WTC11 (cell line): ENCODE results near the gene IRF1. TPM values are rescaled to one million over a fixed set of nuclear protein-coding genes. Genes with fewer than 3 reads are reported as not detected.

Experiments used
- ATAC-seq: fragments of 200-7000 bp; cut with Tn5 transposase; 2 replicates; pipeline ENCODE4 v1.10.0; 2021; ENCODE audit warnings: mild to moderate bottlenecking, moderate library complexity
- CTCF ChIA-PET: fragments of 300-600 bp; sonication (Branson Sonifier 250); formaldehyde crosslinking; loops from one replicate; lab custom pipeline; 2021; ENCODE audit warnings: antibody characterized with exemption; lab: Charles Lee
- POLR2A ChIA-PET: fragments of 350-600 bp; sonication (Branson Sonifier 250); formaldehyde crosslinking; loops from one replicate; lab custom pipeline; 2021; ENCODE audit warnings: antibody characterized with exemption; lab: Charles Lee
- DNase-seq: peaks from one replicate; pipeline ENCODE4 v3.0.0; 2021; ENCODE audit warnings: low spot score
- H3K27ac Mint-ChIP-seq: 2 replicates; pipeline ENCODE4 v1.8.0; 2021; ENCODE audit warnings: mixed read lengths
- H3K27me3 Mint-ChIP-seq: 2 replicates; pipeline ENCODE4 v1.8.0; 2021; ENCODE audit warnings: low read depth, mild to moderate bottlenecking, moderate library complexity, mixed read lengths
- H3K36me3 Mint-ChIP-seq: 2 replicates; pipeline ENCODE4 v1.8.0; 2021; ENCODE audit warnings: mixed read lengths
- H3K4me1 Mint-ChIP-seq: 2 replicates; pipeline ENCODE4 v1.8.0; 2022; ENCODE audit warnings: mixed read lengths
- H3K4me3 Mint-ChIP-seq: 2 replicates; pipeline ENCODE4 v1.8.0; 2021; ENCODE audit warnings: mild to moderate bottlenecking, moderate library complexity, mixed read lengths
- H3K9me3 Mint-ChIP-seq: 2 replicates; pipeline ENCODE4 v1.8.0; 2021; ENCODE audit warnings: mixed read lengths
- FOXJ3 ChIP-seq: sonication (generic); formaldehyde crosslinking; IDR thresholded peaks from 2 replicates; pipeline ENCODE4 v1.9.0; 2021; ENCODE audit warnings: missing genetic modification reagents, mild to moderate bottlenecking, borderline replicate concordance
- IRF2 ChIP-seq: sonication (generic); formaldehyde crosslinking; IDR thresholded peaks from 2 replicates; pipeline ENCODE4 v1.8.0; 2022; ENCODE audit warnings: low read depth, missing genetic modification reagents, borderline replicate concordance
- JAZF1 ChIP-seq: fragments of 250-450 bp; sonication (Bioruptor Pico); IDR thresholded peaks from 2 replicates; pipeline ENCODE4 v1.9.0; 2021; ENCODE audit warnings: moderate library complexity, mild to moderate bottlenecking, inconsistent platforms
- JUN ChIP-seq: sonication (generic); formaldehyde crosslinking; IDR thresholded peaks from 2 replicates; pipeline ENCODE4 v1.8.0; 2023; ENCODE audit warnings: mild to moderate bottlenecking, missing genetic modification reagents
- MXD4 ChIP-seq: fragments of 250-450 bp; sonication (Bioruptor Pico); IDR thresholded peaks from 2 replicates; pipeline ENCODE4 v1.8.0; 2021; ENCODE audit warnings: mild to moderate bottlenecking, moderate library complexity, borderline replicate concordance
- NR2C2 ChIP-seq: sonication (generic); formaldehyde crosslinking; IDR thresholded peaks from 2 replicates; pipeline ENCODE4 v1.8.0; 2022; ENCODE audit warnings: mild to moderate bottlenecking, missing genetic modification reagents
- PRDM15 ChIP-seq: sonication (generic); formaldehyde crosslinking; IDR thresholded peaks from 2 replicates; pipeline ENCODE4 v1.8.0; 2022; ENCODE audit warnings: missing genetic modification reagents
- PRRX2 ChIP-seq: fragments of 250-450 bp; sonication (Bioruptor Pico); IDR thresholded peaks from 2 replicates; pipeline ENCODE4 v1.8.0; 2021; ENCODE audit warnings: mild to moderate bottlenecking
- SOX15 ChIP-seq: fragments of 250-450 bp; sonication (Bioruptor Pico); IDR thresholded peaks from 2 replicates; pipeline ENCODE4 v1.9.0; 2021; ENCODE audit warnings: mild to moderate bottlenecking
- TEAD1 ChIP-seq: sonication (generic); formaldehyde crosslinking; IDR thresholded peaks from 2 replicates; pipeline ENCODE4 v1.8.0; 2022; ENCODE audit warnings: mild to moderate bottlenecking, missing genetic modification reagents
- TEAD4 ChIP-seq: sonication (generic); formaldehyde crosslinking; IDR thresholded peaks from 2 replicates; pipeline ENCODE4 v1.8.0; 2022; ENCODE audit warnings: mild to moderate bottlenecking, missing genetic modification reagents
- ZNF138 ChIP-seq: sonication (generic); formaldehyde crosslinking; conservative IDR thresholded peaks from 2 replicates; pipeline ENCODE4 v1.8.1; 2022; ENCODE audit warnings: mild to moderate bottlenecking, moderate library complexity, missing genetic modification reagents
- ZNF219 ChIP-seq: sonication (generic); formaldehyde crosslinking; IDR thresholded peaks from 2 replicates; pipeline ENCODE4 v1.8.0; 2023; ENCODE audit warnings: missing genetic modification reagents, mild to moderate bottlenecking, borderline replicate concordance
- ZNF416 ChIP-seq: fragments of 250-450 bp; sonication (Bioruptor Pico); IDR thresholded peaks from 2 replicates; pipeline ENCODE4 v1.9.0; 2021; ENCODE audit warnings: mild to moderate bottlenecking, inconsistent platforms
- ZNF423 ChIP-seq: fragments of 250-450 bp; sonication (Bioruptor Pico); IDR thresholded peaks from 2 replicates; pipeline ENCODE4 v2.1.2; 2022; ENCODE audit warnings: mild to moderate bottlenecking, moderate library complexity
- total RNA-seq: library from RNA; stranded (reverse); gene quantifications from 3 replicates; pipeline ENCODE4 v1.2.3, GENCODE V29; 2021
- TF ChIP-seq, protein P1 (sequence below): fragments of 250-450 bp; sonication (Bioruptor Pico); IDR thresholded peaks from 2 replicates; pipeline ENCODE4 v1.9.0; 2021; ENCODE audit warnings: mild to moderate bottlenecking
- TF ChIP-seq, protein P2 (sequence below): sonication (generic); formaldehyde crosslinking; IDR thresholded peaks from 2 replicates; pipeline ENCODE4 v1.8.1; 2022; ENCODE audit warnings: low read depth, missing genetic modification reagents, borderline replicate concordance
- TF ChIP-seq, protein P3 (sequence below): sonication (generic); formaldehyde crosslinking; IDR thresholded peaks from 2 replicates; pipeline ENCODE4 v1.8.1; 2022; ENCODE audit warnings: mild to moderate bottlenecking, missing genetic modification reagents, moderate library complexity, borderline replicate concordance

The IRF1 gene
- total RNA-seq, 1 experiment from 2014 or later: 8.8 TPM

GRCh38 chr5:132500244-132500930 lies 9.8 kb upstream of the IRF1 start:
- H3K9me3 Mint-ChIP-seq: no peaks in the 10 kb centered on the region
- no peak overlapping the region for H3K4me3 Mint-ChIP-seq
- H3K27ac Mint-ChIP-seq: no peak overlapping the region
- H3K36me3 Mint-ChIP-seq: no peaks in the 10 kb centered on the region
- POLR2A ChIA-PET: interaction anchor here (0.7 to 0.9 kb wide), 2 partner anchors 10 to 89 kb away, joined by 3 read pairs; no protein-coding TSS in a partner anchor
- peaks cover 9% of the 10 kb centered on the region for H3K4me1 Mint-ChIP-seq
- ATAC-seq (no peak), DNase-seq (no peak)
- H3K27me3 Mint-ChIP-seq: no peaks in the 10 kb centered on the region; the same call in 1 of the 2 replicates
- CTCF ChIA-PET: interaction anchor here (0.6 to 3.7 kb wide), 38 partner anchors 9 to 319 kb away, joined by 3 to 62 read pairs (median 6); partner anchors contain the start of genes IRF1 and SLC22A5
- no peak for TF ChIP-seq FOXJ3 (CRISPR knock-in tag)
- no peak for TF ChIP-seq TEAD4 (CRISPR knock-in tag)
- no peak for TF ChIP-seq ZNF416
- no peak for TF ChIP-seq ZNF219 (CRISPR knock-in tag)
- no peak for TF ChIP-seq JAZF1 (CRISPR knock-in tag)
- TF ChIP-seq, protein P1, sequence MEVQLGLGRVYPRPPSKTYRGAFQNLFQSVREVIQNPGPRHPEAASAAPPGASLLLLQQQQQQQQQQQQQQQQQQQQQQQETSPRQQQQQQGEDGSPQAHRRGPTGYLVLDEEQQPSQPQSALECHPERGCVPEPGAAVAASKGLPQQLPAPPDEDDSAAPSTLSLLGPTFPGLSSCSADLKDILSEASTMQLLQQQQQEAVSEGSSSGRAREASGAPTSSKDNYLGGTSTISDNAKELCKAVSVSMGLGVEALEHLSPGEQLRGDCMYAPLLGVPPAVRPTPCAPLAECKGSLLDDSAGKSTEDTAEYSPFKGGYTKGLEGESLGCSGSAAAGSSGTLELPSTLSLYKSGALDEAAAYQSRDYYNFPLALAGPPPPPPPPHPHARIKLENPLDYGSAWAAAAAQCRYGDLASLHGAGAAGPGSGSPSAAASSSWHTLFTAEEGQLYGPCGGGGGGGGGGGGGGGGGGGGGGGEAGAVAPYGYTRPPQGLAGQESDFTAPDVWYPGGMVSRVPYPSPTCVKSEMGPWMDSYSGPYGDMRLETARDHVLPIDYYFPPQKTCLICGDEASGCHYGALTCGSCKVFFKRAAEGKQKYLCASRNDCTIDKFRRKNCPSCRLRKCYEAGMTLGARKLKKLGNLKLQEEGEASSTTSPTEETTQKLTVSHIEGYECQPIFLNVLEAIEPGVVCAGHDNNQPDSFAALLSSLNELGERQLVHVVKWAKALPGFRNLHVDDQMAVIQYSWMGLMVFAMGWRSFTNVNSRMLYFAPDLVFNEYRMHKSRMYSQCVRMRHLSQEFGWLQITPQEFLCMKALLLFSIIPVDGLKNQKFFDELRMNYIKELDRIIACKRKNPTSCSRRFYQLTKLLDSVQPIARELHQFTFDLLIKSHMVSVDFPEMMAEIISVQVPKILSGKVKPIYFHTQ (CRISPR knock-in tag): no peak
- TF ChIP-seq, protein P2, sequence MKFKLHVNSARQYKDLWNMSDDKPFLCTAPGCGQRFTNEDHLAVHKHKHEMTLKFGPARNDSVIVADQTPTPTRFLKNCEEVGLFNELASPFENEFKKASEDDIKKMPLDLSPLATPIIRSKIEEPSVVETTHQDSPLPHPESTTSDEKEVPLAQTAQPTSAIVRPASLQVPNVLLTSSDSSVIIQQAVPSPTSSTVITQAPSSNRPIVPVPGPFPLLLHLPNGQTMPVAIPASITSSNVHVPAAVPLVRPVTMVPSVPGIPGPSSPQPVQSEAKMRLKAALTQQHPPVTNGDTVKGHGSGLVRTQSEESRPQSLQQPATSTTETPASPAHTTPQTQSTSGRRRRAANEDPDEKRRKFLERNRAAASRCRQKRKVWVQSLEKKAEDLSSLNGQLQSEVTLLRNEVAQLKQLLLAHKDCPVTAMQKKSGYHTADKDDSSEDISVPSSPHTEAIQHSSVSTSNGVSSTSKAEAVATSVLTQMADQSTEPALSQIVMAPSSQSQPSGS (CRISPR knock-in tag): no peak
- no peak for TF ChIP-seq JUN (CRISPR knock-in tag)
- no peak for TF ChIP-seq PRRX2
- TF ChIP-seq IRF2: no peak
- TF ChIP-seq NR2C2: no peak
- TF ChIP-seq ZNF423 (CRISPR knock-in tag): no peak
- no peak for TF ChIP-seq TEAD1 (CRISPR knock-in tag)
- TF ChIP-seq MXD4 (CRISPR knock-in tag): no peak
- no peak for TF ChIP-seq PRDM15 (CRISPR knock-in tag)
- no peak for TF ChIP-seq SOX15
- TF ChIP-seq, protein P3, sequence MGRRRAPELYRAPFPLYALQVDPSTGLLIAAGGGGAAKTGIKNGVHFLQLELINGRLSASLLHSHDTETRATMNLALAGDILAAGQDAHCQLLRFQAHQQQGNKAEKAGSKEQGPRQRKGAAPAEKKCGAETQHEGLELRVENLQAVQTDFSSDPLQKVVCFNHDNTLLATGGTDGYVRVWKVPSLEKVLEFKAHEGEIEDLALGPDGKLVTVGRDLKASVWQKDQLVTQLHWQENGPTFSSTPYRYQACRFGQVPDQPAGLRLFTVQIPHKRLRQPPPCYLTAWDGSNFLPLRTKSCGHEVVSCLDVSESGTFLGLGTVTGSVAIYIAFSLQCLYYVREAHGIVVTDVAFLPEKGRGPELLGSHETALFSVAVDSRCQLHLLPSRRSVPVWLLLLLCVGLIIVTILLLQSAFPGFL: no peak
- TF ChIP-seq ZNF138 (CRISPR knock-in tag): no peak
